ENCODE measurements around the gene METTL26.

DNA sequence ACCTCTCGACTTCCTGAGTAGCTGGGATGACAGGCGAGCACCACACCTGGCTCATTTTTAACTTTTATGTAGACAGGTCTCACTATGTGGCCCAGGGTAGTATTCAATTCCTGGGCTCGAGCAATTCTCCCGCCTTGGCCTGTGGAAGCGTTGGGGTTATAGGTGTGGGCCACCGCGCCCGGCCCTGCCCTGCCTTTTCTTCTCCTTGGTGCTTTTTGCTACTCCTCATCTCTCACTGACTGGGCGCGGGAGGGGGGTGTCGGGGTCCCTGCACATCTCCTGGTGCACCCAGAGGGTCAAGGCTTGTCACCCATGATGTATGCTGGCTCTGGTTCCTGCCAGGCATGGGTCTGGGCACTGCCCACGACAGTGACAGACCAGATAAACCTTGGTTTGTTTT is 8.5 kb upstream of the METTL26 start:
- TF ChIP-seq, protein P1, sequence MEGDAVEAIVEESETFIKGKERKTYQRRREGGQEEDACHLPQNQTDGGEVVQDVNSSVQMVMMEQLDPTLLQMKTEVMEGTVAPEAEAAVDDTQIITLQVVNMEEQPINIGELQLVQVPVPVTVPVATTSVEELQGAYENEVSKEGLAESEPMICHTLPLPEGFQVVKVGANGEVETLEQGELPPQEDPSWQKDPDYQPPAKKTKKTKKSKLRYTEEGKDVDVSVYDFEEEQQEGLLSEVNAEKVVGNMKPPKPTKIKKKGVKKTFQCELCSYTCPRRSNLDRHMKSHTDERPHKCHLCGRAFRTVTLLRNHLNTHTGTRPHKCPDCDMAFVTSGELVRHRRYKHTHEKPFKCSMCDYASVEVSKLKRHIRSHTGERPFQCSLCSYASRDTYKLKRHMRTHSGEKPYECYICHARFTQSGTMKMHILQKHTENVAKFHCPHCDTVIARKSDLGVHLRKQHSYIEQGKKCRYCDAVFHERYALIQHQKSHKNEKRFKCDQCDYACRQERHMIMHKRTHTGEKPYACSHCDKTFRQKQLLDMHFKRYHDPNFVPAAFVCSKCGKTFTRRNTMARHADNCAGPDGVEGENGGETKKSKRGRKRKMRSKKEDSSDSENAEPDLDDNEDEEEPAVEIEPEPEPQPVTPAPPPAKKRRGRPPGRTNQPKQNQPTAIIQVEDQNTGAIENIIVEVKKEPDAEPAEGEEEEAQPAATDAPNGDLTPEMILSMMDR (IDR thresholded peaks at IDR 0.05; ENCODE audit: low read depth, low read length), result no peak
- no peak for TF ChIP-seq EZH2phosphoT487 (IDR thresholded peaks at IDR 0.05; ENCODE audit: low read depth)
